GM13976 (cell line): ENCODE measurements around the gene SLC9A9.

Experiments used
- DNase-seq: peaks from one replicate; pipeline ENCODE4 v3.0.0; 2012; ENCODE audit warnings: low spot score
- CTCF ChIP-seq: IDR thresholded peaks from 2 replicates; pipeline ENCODE4 v1.5.1; 2012; ENCODE audit warnings: borderline replicate concordance, mild to moderate bottlenecking; ENCODE audit not compliant: insufficient read depth; ENCODE audit errors: extremely low read depth, missing control alignments, control extremely low read depth
- in situ Hi-C: fragments of 300-500 bp; cut with MboI; formaldehyde crosslinking; loops from one replicate; pipeline ENCODE4 v1.12.0; 2022; ENCODE audit warnings: low sequenced_read_pairs, mixed read lengths, inconsistent platforms; ENCODE audit not compliant: unreplicated experiment

The SLC9A9 gene

GRCh38 chr3:143737065-143737464, 111.2 kb downstream of the SLC9A9 start:
- no peak for TF ChIP-seq CTCF
- in situ Hi-C loops: no loop called here
- DNase-seq: no peak

GRCh38 chr3:143736205-143736997, 111.9 kb downstream of the SLC9A9 start:
- in situ Hi-C loops: no loop called here
- no peak for TF ChIP-seq CTCF
- DNase-seq: no peak

GRCh38 chr3:143731776-143732175, 116.5 kb downstream of the SLC9A9 start:
- no peak for DNase-seq
- in situ Hi-C loops: no loop called here
- no peak for TF ChIP-seq CTCF

DNA sequence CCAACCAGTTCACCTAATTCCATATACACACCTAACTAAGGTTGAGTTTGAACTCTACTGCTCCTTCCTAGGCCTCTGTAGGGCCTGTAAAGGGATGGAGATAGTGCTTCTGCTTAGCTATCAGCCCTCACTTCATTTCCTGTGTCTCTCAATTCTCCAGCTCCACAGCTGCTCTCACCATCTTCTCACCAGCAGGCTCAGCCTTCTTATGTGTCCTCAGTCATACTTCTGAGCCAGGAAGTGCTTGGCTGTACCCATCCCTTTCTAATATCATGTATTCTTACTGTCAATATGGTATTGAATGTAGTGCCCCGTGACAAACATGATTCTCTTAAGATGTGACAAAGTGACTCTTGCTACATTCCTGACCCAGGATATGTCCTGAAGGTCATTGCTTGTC, 116.9 kb downstream of the SLC9A9 start:
- no peak for DNase-seq
- no peak for TF ChIP-seq CTCF
- in situ Hi-C loops: no loop called here

DNA sequence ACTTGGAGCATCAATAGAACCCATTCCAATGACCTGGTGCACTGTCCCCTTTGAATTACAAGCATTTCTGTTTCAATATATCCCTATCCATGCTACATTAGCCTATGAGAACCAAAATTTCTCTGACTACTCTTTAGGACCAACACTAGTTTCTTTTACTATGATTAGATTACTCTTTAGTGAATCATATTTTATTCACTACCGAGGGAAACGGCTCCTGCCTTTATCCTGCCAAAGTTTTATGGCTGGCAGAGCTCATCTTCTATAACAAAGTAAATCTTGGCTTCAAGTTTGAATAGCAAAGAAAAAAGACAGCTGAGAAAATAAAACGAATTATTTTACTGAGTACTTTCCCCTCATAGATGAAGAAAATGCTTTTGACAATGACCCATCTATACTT, 120.9 kb downstream of the SLC9A9 start:
- DNase-seq: no peak
- no peak for TF ChIP-seq CTCF
- in situ Hi-C loops: no loop called here

DNA sequence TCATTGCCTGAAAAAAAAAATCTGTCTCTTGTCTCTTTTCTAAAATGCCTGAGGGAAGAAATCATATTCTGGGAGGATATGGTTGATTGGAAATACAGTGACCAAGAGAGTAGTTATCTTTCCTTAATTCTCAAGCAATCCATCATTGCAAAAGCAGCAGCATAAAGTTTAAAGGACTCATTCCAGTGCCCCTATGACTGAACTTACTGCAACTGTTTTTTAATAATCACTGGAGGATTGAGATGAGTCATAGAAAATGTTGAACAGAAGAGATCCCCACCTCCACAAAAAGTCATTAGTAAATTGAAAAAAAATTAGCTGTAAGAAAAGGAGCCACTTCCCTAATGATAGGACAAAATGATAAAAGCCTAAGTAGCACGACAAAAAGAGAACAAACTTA, 121.5 kb downstream of the SLC9A9 start:
- no peak for TF ChIP-seq CTCF
- no peak for DNase-seq
- in situ Hi-C loops: no loop called here
